ENCODE data around the gene EPS8.
"Not testable (repeated sequence)": the region's sequence is repeated elsewhere in the genome, so short reads cannot be mapped to it uniquely, and the experiment has no call there.

The EPS8 gene

DNA sequence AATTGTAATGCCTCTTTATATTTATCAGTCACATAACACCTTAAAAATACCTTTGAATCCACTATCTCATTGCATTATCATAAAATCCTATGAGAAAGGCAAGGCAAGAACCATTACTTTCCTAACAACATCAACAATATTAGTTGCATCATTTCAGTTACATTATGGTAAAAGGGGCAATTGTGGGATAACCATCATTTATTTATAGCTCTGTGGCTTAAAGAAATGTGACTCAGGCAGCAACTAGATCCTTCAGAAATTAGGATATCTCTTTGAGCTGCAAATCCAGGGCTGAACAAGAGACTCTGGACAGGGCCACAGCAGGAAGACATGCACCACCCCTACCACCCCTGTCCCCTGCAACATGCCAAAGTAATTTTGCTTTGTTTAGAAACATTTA, 36.4 kb downstream of the EPS8 start:
- no peak for DNase-seq

- no peak for DNase-seq
Measured at GRCh38 chr12:15751741-15752140, 37.4 kb downstream of the EPS8 start.

GRCh38 chr12:15749937-15750336, 39.3 kb downstream of the EPS8 start:
- DNase-seq: no peak

GRCh38 chr12:15741870-15742269, 47.3 kb downstream of the EPS8 start:
- DNase-seq: not testable (repeated sequence)

DNA sequence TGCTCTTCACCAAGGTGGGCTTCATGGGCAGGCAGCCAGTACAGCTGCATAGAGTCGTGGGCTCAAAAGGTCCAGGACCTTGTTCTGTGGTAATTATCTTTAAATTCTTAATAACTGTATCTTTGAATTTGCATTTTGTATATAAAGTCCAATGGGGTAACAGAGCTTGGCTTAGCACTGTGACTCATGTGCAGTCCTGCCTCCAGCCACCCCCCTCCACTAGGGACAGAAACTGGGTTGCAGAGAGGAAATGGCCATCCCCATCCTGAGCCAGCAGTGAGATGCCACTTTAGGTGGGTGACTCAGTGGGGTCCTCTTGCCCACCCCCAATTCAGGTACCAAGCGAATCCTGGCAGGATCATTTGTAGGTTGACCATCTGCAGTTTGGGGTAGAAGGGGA, 48.1 kb downstream of the EPS8 start:
- no peak for DNase-seq

DNA sequence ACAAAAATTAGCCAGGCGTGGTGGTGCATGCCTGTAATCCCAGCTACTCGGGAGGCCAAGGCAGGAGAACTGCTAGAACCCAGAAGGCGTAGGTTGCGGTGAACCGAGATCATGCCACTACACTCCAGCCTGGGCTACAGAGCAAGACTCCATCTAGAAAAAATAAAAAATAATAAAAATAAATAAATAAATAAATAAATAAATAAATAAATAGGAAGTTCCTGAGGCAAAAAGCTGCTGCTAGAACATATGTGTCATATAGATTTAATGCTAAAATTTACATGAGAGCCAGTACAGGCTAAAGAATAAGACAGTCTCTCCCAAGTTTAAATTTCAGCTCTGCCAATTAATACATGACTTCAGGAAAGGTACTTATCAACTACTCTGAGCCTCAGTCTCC, 48.8 kb downstream of the EPS8 start:
- DNase-seq: not testable (repeated sequence)

- no peak for DNase-seq
Measured at GRCh38 chr12:15738438-15739015, 50.7 kb downstream of the EPS8 start.

- DNase-seq: no peak
Measured at GRCh38 chr12:15735837-15736615, 53.2 kb downstream of the EPS8 start.

DNA sequence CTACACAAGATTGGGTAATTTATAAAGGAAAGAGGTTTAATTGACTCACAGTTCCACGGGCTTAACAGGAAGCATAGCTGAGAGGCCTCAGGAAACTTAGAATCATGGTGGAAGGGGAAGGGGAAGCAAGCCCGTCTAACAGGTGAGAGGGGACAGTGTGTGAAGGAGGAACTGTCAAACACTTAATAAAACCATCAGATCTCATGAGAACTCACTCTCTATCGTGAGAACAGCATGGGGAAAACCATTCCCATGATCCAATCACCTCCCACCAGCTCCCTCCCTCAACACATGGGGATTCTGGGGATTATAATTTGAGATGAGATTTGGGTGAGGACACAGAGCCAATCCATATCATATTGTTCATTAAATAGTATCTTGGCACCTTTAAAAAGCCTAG, 56.1 kb downstream of the EPS8 start:
- DNase-seq: no peak

DNA sequence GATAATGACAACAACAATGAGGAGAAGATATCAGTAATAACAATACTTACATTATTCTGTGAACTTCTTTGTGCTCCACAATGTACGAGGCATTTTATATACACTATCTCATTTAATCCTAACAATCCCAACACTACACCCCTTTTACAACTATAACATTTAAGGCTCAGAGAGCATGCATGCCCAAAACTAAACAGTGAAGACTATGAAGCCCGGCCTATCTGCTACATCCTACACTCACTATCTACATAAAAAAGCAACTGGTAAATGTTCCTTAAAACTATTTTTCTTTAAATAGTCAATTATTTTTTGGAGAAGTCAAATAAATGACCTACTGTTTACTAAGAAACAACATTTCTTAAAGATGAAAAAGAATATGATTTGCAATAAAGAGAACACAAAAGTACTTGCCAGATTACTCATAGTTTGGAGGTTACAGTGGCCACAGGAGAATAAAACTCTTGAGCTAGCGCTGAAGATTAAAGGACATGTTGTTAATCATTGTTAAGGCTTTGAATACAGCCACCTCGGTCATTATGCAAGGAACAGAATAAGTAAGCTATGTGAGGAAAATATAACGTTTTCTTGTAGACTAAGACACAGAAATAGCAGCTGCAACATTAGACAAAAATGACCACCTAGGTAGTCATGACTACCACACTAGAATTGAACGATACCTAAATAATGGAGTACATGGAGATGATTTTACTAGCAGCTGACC, 56.7 kb downstream of the EPS8 start:
- DNase-seq: no peak

DNA sequence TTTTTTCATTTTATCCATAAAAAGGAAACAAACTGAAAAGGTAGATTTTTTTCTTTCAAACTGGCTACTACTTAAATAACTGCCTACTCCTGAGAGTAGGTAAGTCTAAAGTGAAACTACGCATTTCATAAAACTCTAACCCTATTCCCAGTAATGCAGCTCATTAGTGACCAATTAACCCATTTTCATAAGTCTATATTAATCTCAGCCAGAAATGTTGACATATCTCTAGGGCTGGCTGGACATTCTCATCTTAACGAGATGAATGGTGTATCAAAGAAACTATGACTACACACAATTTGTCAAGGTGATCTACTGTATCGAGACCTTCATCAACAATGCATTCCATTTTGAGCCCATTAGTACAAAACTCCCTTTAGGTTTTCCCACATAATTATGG, 57.2 kb downstream of the EPS8 start:
- no peak for DNase-seq

DNA sequence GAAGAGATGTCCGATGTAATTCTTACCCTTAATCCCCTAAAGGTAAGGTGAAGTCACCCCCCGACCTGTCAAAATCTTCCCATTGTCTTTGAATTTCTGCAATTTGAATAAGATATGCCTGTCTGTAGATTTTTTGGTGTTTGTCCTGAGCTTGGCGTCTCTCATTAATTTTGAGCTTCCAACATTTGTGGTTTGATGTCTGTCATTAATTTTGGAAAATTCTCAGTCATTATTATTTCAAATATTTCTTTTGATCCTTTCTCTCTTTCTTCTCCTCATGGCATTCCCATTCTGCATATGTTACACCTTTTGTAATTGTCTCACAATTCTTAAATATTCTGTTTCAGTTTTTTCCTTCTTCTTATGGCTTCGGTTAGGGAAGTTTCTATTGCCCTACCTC, 60.1 kb downstream of the EPS8 start:
- DNase-seq: no peak

DNA sequence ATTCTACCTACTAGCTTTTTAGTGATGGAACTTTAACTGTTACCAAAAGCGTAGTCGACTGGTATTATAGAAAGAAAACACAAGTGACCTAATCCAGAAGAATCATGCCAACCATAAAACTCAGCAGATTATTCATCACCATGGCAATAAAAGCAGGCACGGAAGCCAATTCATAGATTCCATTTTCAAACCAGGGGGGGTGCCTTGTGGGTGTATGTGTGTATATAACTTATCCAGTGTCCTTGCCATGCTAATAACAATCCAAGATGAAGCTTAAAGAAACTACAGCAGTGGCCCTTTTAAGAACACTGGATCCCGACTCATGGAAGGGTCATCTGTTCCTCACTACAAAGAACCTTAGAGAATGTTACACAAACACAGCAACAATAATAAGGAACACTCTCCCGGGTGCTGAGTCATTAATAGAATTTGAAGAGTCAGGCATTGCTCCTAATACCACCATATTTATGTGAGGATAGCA, 61.0 kb downstream of the EPS8 start:
- no peak for DNase-seq

DNA sequence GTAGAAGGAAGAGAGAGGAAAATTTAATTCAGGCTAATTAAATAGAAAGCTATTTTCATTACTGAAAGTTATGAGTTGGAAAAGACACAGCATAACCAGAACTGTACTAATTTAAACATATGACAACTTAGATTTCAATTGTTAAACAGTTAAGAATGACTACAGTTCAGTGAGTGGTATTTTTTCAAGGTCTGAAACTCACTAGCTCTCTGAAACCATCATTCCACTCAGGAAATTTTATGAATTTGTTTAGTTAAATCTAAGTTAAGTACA, 62.4 kb downstream of the EPS8 start:
- DNase-seq: no peak

DNA sequence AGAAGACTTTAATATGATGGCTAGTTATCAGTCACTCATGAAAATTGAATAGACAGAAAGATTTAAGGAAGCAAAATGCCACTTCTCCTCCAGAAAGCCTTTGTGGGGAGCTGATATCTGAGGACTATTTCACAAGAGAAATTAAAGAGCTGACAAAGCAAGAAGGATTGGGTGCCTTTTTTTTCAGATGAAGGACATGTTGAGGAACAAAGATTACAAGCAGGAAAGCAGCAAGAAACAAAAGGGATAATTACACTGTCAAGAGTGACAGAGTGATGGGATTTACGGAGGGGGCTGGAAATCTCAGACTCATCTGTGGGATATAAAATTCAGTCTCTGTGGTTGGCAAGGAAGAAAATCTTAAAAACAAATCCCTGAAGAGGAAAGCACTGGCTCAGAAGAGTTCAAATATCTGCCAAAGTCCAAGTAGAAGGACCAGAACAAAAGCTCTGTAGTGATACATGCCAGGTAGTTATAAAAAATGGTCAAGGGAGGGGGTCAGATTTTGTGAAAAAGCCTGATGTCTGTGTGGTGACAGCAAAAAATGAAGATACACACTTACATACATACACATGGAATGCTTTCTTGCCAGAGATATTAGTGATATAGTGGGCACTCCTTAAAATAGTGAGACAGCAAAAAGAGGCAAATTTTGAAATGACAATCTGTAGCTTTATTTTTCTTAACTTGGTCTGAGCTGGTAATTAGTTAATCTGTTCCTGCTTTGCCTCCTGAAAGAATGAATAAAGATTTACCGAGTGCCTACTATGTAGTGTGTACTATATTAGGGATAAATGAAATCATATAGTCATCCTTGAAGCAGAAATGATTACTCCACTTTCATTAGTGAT, 62.9 kb downstream of the EPS8 start:
- no peak for DNase-seq

DNA sequence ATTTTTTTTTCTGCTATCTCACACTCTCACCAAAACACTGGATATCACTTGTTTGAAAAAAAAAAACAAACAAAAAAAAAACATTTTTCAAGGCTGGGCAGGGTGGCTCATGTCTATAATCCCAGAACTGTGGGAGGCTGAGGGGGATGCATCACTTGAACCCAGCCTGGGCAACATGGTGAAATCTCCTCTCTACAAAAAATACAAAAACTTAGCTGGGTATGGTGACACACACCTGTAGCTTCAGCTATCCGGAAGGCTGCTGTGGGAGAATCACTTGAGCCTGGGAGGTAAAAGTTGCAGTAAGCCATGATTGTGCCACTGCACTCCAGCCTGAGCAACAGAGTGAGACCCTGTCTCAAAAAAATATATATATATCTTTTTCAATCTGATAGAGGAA, 66.2 kb downstream of the EPS8 start:
- DNase-seq: no peak

GRCh38 chr12:15721316-15722115, 67.7 kb downstream of the EPS8 start:
- DNase-seq: no peak

GRCh38 chr12:15720295-15720694, 68.9 kb downstream of the EPS8 start:
- no peak for DNase-seq

DNA sequence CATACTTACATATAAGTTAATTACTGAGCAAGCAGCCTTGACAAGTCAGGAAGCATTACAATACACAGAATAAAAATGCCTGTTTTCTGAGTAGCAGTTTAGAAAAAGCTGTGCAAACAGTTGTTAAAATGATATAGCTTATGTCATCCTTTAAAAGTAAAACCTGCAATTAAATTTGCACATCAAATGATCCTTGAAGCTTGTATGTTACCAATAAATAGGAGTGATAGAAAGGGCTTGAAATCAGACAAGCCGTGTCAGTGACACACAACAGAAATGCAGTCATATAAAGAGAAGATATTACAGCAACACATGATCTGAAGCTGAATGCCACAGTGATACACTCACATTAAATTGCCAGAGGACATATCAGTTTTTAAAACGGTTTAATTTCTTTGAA, 70.0 kb downstream of the EPS8 start:
- no peak for DNase-seq

- no peak for DNase-seq
Measured at GRCh38 chr12:15717940-15718567, 71.1 kb downstream of the EPS8 start.

DNA sequence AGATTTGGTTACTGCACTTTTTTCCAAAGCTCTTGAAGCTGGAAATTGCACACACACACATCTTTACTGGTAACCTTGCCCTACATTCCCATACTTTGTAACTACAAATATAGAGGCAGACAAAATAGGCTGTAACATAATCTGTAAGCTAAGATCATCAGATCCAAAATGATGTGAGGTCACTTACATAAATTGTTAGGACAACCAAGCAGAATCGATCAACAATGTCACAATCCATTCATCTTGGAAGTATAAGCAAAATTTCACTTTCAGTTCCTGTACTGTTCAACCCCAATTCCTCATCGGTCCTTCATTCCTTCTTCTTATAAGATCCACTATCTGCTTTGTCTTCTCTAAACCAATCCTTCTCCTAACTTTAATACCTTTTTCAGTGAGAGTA, 72.6 kb downstream of the EPS8 start:
- no peak for DNase-seq

DNA sequence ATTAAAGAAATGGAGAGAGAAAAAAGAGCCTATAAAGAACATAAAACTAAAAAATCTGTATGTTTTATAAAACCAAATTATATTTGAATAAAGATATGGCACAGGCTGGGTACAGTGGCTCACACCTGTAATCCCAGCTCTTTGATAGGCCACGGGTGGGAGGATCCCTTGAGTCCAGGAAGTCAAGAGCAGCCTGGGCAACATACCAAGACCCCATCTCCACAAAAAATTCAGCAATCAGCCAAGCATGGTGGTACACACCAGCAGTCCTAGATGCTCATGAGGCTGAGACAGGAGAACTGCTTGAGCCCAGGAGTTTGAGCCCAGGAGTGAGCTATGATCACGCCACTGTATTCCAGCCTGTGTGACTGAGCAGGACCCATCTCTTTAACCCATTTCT, 74.9 kb downstream of the EPS8 start:
- DNase-seq: no peak
